ENCODE measurements around the gene MGLL.

MGLL gene

GRCh38 chr3:127824151-127824825, 2.0 kb upstream of the MGLL start:
- Histone ChIP-seq H2BK120ac (ENCODE audit: insufficient read depth, low read length, poor library complexity) (no peak overlapping the region), H4K91ac (ENCODE audit: low read depth, low read length) (no peak overlapping the region), H3K4me1 (ENCODE audit: control insufficient read depth in 1 of 2, insufficient read depth in 2 of 2, low read length in 2 of 2) (peaks cover 6 to 14% of the 10 kb centered on the region in 2 experiments), H3K4me2 (ENCODE audit: low read length) (no peak overlapping the region), H3K9me3 (ENCODE audit: insufficient read depth, low read depth, low read length) (peaks cover 5% of the 10 kb centered on the region), H3K4ac (ENCODE audit: low read depth, low read length) (no peak overlapping the region), H3K18ac (ENCODE audit: low read length) (no peak overlapping the region), H3K79me2 (ENCODE audit: control insufficient read depth, insufficient read depth, low read length, poor library complexity) (peaks cover 2% of the 10 kb centered on the region), H2BK5ac (ENCODE audit: low read depth, low read length, poor library complexity) (no peak overlapping the region), H4K8ac (ENCODE audit: low read depth, low read length) (no peak overlapping the region), H2AK5ac (ENCODE audit: low read length) (no peak overlapping the region), H3K27me3 (ENCODE audit: insufficient read depth, low read length) (peaks cover 6% of the 10 kb centered on the region), H2AFZ (ENCODE audit: insufficient read depth, low read length, poor library complexity) (no peak overlapping the region), H3K79me1 (ENCODE audit: low read length) (peaks cover 10% of the 10 kb centered on the region), H3K36me3 (ENCODE audit: control insufficient read depth in 1 of 2, insufficient read depth in 2 of 2, low read length in 2 of 2) (no peaks in the 10 kb centered on the region), H3K14ac (ENCODE audit: low read length) (no peak overlapping the region), H3K23ac (ENCODE audit: low read length) (no peak overlapping the region), H3K4me3 (ENCODE audit: low read depth, low read length) (no peak overlapping the region), H3K27ac (ENCODE audit: low read depth, low read length) (no peak overlapping the region), H4K12ac (ENCODE audit: low read depth, low read length) (no peak overlapping the region), H2BK12ac (ENCODE audit: low read length) (no peak overlapping the region), H3K9ac (ENCODE audit: low read length) (no peak overlapping the region)
- no peak for DNase-seq
- WGBS (ENCODE audit: extremely low coverage, insufficient coverage, insufficient read length) = no CpG with 5 or more reads among the region's 14 CpGs

DNA sequence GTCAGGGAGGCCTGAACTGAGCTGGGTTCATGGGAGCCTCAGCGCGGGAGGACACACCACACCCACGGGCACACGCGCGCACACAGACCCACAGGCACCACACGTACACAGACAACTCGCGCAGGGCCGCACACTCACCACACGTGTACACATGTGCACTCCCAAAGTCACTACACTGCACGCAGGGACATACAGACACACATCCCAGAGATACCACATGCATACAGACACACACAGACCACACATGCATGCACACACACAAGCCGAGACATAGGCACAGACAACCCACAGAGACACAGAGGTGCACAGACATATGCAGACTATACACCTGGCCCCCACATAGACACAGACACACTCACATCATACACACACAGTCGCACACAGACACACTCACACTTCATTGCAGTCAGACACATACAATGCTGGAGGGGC, 1.1 kb upstream of the MGLL start:
- Histone ChIP-seq H2BK12ac (ENCODE audit: low read length) (peak overlapping the region; percentile 19), H2AFZ (ENCODE audit: insufficient read depth, low read length, poor library complexity) (no peak overlapping the region), H4K12ac (ENCODE audit: low read depth, low read length) (no peak overlapping the region), H3K27me3 (ENCODE audit: insufficient read depth, low read length) (peaks cover 6% of the 10 kb centered on the region), H3K4me2 (ENCODE audit: low read length) (peak overlapping the region; percentile 100), H3K4me3 (ENCODE audit: low read depth, low read length) (peak overlapping the region; percentile 47), H2AK5ac (ENCODE audit: low read length) (no peak overlapping the region), H4K8ac (ENCODE audit: low read depth, low read length) (no peak overlapping the region), H3K9me3 (ENCODE audit: insufficient read depth, low read depth, low read length) (peaks cover 5% of the 10 kb centered on the region), H3K23ac (ENCODE audit: low read length) (peak overlapping the region; percentile 89), H3K14ac (ENCODE audit: low read length) (peak overlapping the region; percentile 43), H3K27ac (ENCODE audit: low read depth, low read length) (no peak overlapping the region), H2BK120ac (ENCODE audit: insufficient read depth, low read length, poor library complexity) (no peak overlapping the region), H2BK5ac (ENCODE audit: low read depth, low read length, poor library complexity) (no peak overlapping the region), H3K79me1 (ENCODE audit: low read length) (peaks cover 10% of the 10 kb centered on the region), H3K79me2 (ENCODE audit: control insufficient read depth, insufficient read depth, low read length, poor library complexity) (peaks cover 2% of the 10 kb centered on the region), H3K9ac (ENCODE audit: low read length) (no peak overlapping the region), H3K4ac (ENCODE audit: low read depth, low read length) (no peak overlapping the region), H4K91ac (ENCODE audit: low read depth, low read length) (peak overlapping the region; percentile 52), H3K4me1 (ENCODE audit: control insufficient read depth in 1 of 2, insufficient read depth in 2 of 2, low read length in 2 of 2) (peaks cover 6 to 17% of the 10 kb centered on the region in 2 experiments), H3K18ac (ENCODE audit: low read length) (peak overlapping the region; percentile 7), H3K36me3 (ENCODE audit: control insufficient read depth in 1 of 2, insufficient read depth in 2 of 2, low read length in 2 of 2) (no peaks in the 10 kb centered on the region)
- DNase-seq = peak in 1 of 2 donors; percentile 30
- WGBS (ENCODE audit: extremely low coverage, insufficient coverage, insufficient read length) = no CpG with 5 or more reads among the region's 14 CpGs

GRCh38 chr3:127822682-127823425, 539 bp upstream of the MGLL start:
- no peak overlapping the region for H3K4ac ChIP-seq (ENCODE audit: low read depth, low read length)
- peak in 1 of 2 donors; percentile 49 for DNase-seq
- H3K27me3 ChIP-seq (ENCODE audit: insufficient read depth, low read length) = peaks cover 6% of the 10 kb centered on the region
- peak overlapping the region; percentile 19 for H2BK12ac ChIP-seq (ENCODE audit: low read length)
- H3K36me3 ChIP-seq (ENCODE audit: control insufficient read depth in 1 of 2, insufficient read depth in 2 of 2, low read length in 2 of 2) = no peaks in the 10 kb centered on the region
- peak overlapping the region; percentile 34 for H2BK5ac ChIP-seq (ENCODE audit: low read depth, low read length, poor library complexity)
- peak overlapping the region; percentile 82 for H3K4me3 ChIP-seq (ENCODE audit: low read depth, low read length)
- H4K12ac ChIP-seq (ENCODE audit: low read depth, low read length) = no peak overlapping the region
- peak overlapping the region; percentile 52 for H4K91ac ChIP-seq (ENCODE audit: low read depth, low read length)
- H3K9ac ChIP-seq (ENCODE audit: low read length) = peak overlapping the region; percentile 67
- H3K79me2 ChIP-seq (ENCODE audit: control insufficient read depth, insufficient read depth, low read length, poor library complexity) = peaks cover 2% of the 10 kb centered on the region
- WGBS (ENCODE audit: extremely low coverage, insufficient coverage, insufficient read length) = no CpG with 5 or more reads among the region's 99 CpGs
- H2AK5ac ChIP-seq (ENCODE audit: low read length) = no peak overlapping the region
- peaks cover 5% of the 10 kb centered on the region for H3K9me3 ChIP-seq (ENCODE audit: insufficient read depth, low read depth, low read length)
- peak overlapping the region; percentile 57 for H2AFZ ChIP-seq (ENCODE audit: insufficient read depth, low read length, poor library complexity)
- H3K4me1 ChIP-seq (ENCODE audit: control insufficient read depth in 1 of 2, insufficient read depth in 2 of 2, low read length in 2 of 2) = peaks cover 7 to 17% of the 10 kb centered on the region in 2 experiments
- peak overlapping the region; percentile 15 for H4K8ac ChIP-seq (ENCODE audit: low read depth, low read length)
- peaks cover 12% of the 10 kb centered on the region for H3K79me1 ChIP-seq (ENCODE audit: low read length)
- peak overlapping the region; percentile 100 for H3K4me2 ChIP-seq (ENCODE audit: low read length)
- peak overlapping the region; percentile 28 for H3K18ac ChIP-seq (ENCODE audit: low read length)
- H3K27ac ChIP-seq (ENCODE audit: low read depth, low read length) = no peak overlapping the region
- peak overlapping the region; percentile 78 for H2BK120ac ChIP-seq (ENCODE audit: insufficient read depth, low read length, poor library complexity)
- no peak overlapping the region for H3K23ac ChIP-seq (ENCODE audit: low read length)
- peak overlapping the region; percentile 80 for H3K14ac ChIP-seq (ENCODE audit: low read length)

GRCh38 chr3:127821394-127821793, 921 bp downstream of the MGLL start:
- H3K4me1 ChIP-seq (ENCODE audit: control insufficient read depth in 1 of 2, insufficient read depth in 2 of 2, low read length in 2 of 2) = peaks cover 19 to 28% of the 10 kb centered on the region in 2 experiments
- WGBS (ENCODE audit: extremely low coverage, insufficient coverage, insufficient read length) = no CpG with 5 or more reads among the region's 8 CpGs
- peak overlapping the region; percentile 39 for H4K91ac ChIP-seq (ENCODE audit: low read depth, low read length)

More at GRCh38 chr3:127821394-127821793, 921 bp downstream of the MGLL start:
- peaks cover 6% of the 10 kb centered on the region for H3K27me3 ChIP-seq (ENCODE audit: insufficient read depth, low read length)
- H3K79me1 ChIP-seq (ENCODE audit: low read length) = peaks cover 24% of the 10 kb centered on the region
- no peak overlapping the region for H3K4me3 ChIP-seq (ENCODE audit: low read depth, low read length)
- H3K14ac ChIP-seq (ENCODE audit: low read length) = no peak overlapping the region
- no peaks in the 10 kb centered on the region for H3K36me3 ChIP-seq (ENCODE audit: control insufficient read depth in 1 of 2, insufficient read depth in 2 of 2, low read length in 2 of 2)
- H2BK5ac ChIP-seq (ENCODE audit: low read depth, low read length, poor library complexity) = no peak overlapping the region
- no peak overlapping the region for H4K12ac ChIP-seq (ENCODE audit: low read depth, low read length)
- H2AK5ac ChIP-seq (ENCODE audit: low read length) = no peak overlapping the region
- no peak overlapping the region for H2BK120ac ChIP-seq (ENCODE audit: insufficient read depth, low read length, poor library complexity)
- H3K9ac ChIP-seq (ENCODE audit: low read length) = no peak overlapping the region
- H3K23ac ChIP-seq (ENCODE audit: low read length) = no peak overlapping the region
- DNase-seq = peak in 1 of 2 donors; percentile 36
- no peak overlapping the region for H3K27ac ChIP-seq (ENCODE audit: low read depth, low read length)
- peaks cover 2% of the 10 kb centered on the region for H3K79me2 ChIP-seq (ENCODE audit: control insufficient read depth, insufficient read depth, low read length, poor library complexity)
- H3K4ac ChIP-seq (ENCODE audit: low read depth, low read length) = no peak overlapping the region
- no peak overlapping the region for H4K8ac ChIP-seq (ENCODE audit: low read depth, low read length)
- no peak overlapping the region for H3K18ac ChIP-seq (ENCODE audit: low read length)
- H2BK12ac ChIP-seq (ENCODE audit: low read length) = no peak overlapping the region
- H3K4me2 ChIP-seq (ENCODE audit: low read length) = no peak overlapping the region
- peaks cover 5% of the 10 kb centered on the region for H3K9me3 ChIP-seq (ENCODE audit: insufficient read depth, low read depth, low read length)
- no peak overlapping the region for H2AFZ ChIP-seq (ENCODE audit: insufficient read depth, low read length, poor library complexity)

All from trophoblast cell (in vitro differentiated cells and primary cell).